MM.1S (cell line): ENCODE measurements around the gene MMP23B.

Experiments
- DNase-seq: peaks from one replicate; pipeline ENCODE4 v3.0.0-alpha.2; 2015
- H2AFZ ChIP-seq: fragments of 300-600 bp; sonication (generic); 2 replicates; pipeline ENCODE4 v1.6.0; 2016; ENCODE audit warnings: antibody characterized with exemption, low read length
- H3F3A ChIP-seq: fragments of 300-600 bp; sonication (generic); 2 replicates; pipeline ENCODE4 v1.6.1; 2016; ENCODE audit warnings: mild to moderate bottlenecking, antibody characterized with exemption, low read length, moderate library complexity, mixed read lengths; ENCODE audit not compliant: insufficient read depth
- H3K27ac ChIP-seq: fragments of 300-600 bp; sonication (generic); 2 replicates; pipeline ENCODE4 v1.5.1; 2016; ENCODE audit warnings: mild to moderate bottlenecking, low read length
- H3K27me3 ChIP-seq: fragments of 300-600 bp; sonication (generic); replicated peaks from 2 replicates; pipeline ENCODE4 v1.6.0; 2016; ENCODE audit warnings: low read length; ENCODE audit not compliant: insufficient read depth
- H3K36me3 ChIP-seq: fragments of 300-600 bp; sonication (generic); replicated peaks from 2 replicates; pipeline ENCODE4 v1.6.1; 2016; ENCODE audit warnings: mild to moderate bottlenecking, low read length, mixed read lengths; ENCODE audit not compliant: insufficient read depth
- H3K4me1 ChIP-seq: fragments of 300-600 bp; sonication (generic); 2 replicates; pipeline ENCODE4 v1.6.1; 2016; ENCODE audit warnings: low read length, mixed read lengths
- H3K4me2 ChIP-seq: fragments of 300-600 bp; sonication (generic); 2 replicates; pipeline ENCODE4 v1.6.0; 2016; ENCODE audit warnings: low read depth, low read length
- H3K4me3 ChIP-seq: fragments of 300-600 bp; sonication (generic); 2 replicates; pipeline ENCODE4 v1.5.1; 2016; ENCODE audit warnings: low read length, mixed read lengths
- H3K79me2 ChIP-seq: fragments of 300-600 bp; sonication (generic); 2 replicates; pipeline ENCODE4 v1.6.1; 2016; ENCODE audit warnings: mixed run types, low read length, mixed read lengths
- H3K9ac ChIP-seq: fragments of 300-600 bp; sonication (generic); 2 replicates; pipeline ENCODE4 v1.6.1; 2016; ENCODE audit warnings: low read length, mixed read lengths
- H3K9me2 ChIP-seq: fragments of 300-600 bp; sonication (generic); replicated peaks from 2 replicates; pipeline ENCODE4 v1.6.1; 2016; ENCODE audit warnings: mild to moderate bottlenecking, low read length, mixed read lengths; ENCODE audit not compliant: insufficient read depth
- H3K9me3 ChIP-seq: fragments of 300-600 bp; sonication (generic); replicated peaks from 2 replicates; pipeline ENCODE4 v1.6.1; 2016; ENCODE audit warnings: mild to moderate bottlenecking, low read length, mixed read lengths; ENCODE audit not compliant: insufficient read depth
- H4K20me1 ChIP-seq: fragments of 300-600 bp; sonication (generic); 2 replicates; pipeline ENCODE4 v1.6.1; 2016; ENCODE audit warnings: mild to moderate bottlenecking, low read length, moderate library complexity, mixed read lengths; ENCODE audit not compliant: insufficient read depth
- EZH2 ChIP-seq: fragments of 300-600 bp; sonication (generic); optimal IDR thresholded peaks from 2 replicates; pipeline ENCODE3; 2017; ENCODE audit warnings: low read depth, mild to moderate bottlenecking, antibody characterized with exemption, low read length, mixed read lengths
- EZH2phosphoT487 ChIP-seq: fragments of 300-600 bp; sonication (generic); IDR thresholded peaks from 2 replicates; pipeline ENCODE4 v1.6.1; 2018; ENCODE audit warnings: antibody characterized with exemption, low read length
- TF ChIP-seq, protein P1 (sequence below): fragments of 300-600 bp; sonication (generic); IDR thresholded peaks from 2 replicates; pipeline ENCODE4 v1.5.1; 2016; ENCODE audit warnings: antibody characterized with exemption, low read length, mixed read lengths

MMP23B gene

GRCh38 chr1:1620433-1621139 lies 11.4 kb upstream of the MMP23B start:
- DNase-seq = no peak
- Histone ChIP-seq H3K27ac (no peak overlapping the region), H3K4me2 (no peak overlapping the region)

GRCh38 chr1:1621173-1622009 lies 10.6 kb upstream of the MMP23B start:
- Histone ChIP-seq H3K4me1 (no peaks in the 10 kb centered on the region), H3K4me3 (no peak overlapping the region), H3K4me2 (no peak overlapping the region), H4K20me1 (no peaks in the 10 kb centered on the region), H3K9me3 (no peaks in the 10 kb centered on the region), H3K9ac (no peak overlapping the region), H3K36me3 (no peaks in the 10 kb centered on the region), H3K79me2 (peaks cover 7% of the 10 kb centered on the region), H2AFZ (no peak overlapping the region), H3K9me2 (no peaks in the 10 kb centered on the region), H3K27me3 (no peaks in the 10 kb centered on the region), H3F3A (no peaks in the 10 kb centered on the region), H3K27ac (no peak overlapping the region)
- TF ChIP-seq, protein P1, sequence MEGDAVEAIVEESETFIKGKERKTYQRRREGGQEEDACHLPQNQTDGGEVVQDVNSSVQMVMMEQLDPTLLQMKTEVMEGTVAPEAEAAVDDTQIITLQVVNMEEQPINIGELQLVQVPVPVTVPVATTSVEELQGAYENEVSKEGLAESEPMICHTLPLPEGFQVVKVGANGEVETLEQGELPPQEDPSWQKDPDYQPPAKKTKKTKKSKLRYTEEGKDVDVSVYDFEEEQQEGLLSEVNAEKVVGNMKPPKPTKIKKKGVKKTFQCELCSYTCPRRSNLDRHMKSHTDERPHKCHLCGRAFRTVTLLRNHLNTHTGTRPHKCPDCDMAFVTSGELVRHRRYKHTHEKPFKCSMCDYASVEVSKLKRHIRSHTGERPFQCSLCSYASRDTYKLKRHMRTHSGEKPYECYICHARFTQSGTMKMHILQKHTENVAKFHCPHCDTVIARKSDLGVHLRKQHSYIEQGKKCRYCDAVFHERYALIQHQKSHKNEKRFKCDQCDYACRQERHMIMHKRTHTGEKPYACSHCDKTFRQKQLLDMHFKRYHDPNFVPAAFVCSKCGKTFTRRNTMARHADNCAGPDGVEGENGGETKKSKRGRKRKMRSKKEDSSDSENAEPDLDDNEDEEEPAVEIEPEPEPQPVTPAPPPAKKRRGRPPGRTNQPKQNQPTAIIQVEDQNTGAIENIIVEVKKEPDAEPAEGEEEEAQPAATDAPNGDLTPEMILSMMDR = no peak
- TF ChIP-seq EZH2phosphoT487 = no peak
- no peak for DNase-seq

More at GRCh38 chr1:1620433-1621139, 11.4 kb upstream of the MMP23B start:
- Histone ChIP-seq H3K4me3 (no peak overlapping the region), H3K36me3 (no peaks in the 10 kb centered on the region), H3K9me3 (no peaks in the 10 kb centered on the region), H3K9ac (no peak overlapping the region), H2AFZ (no peak overlapping the region), H3K79me2 (peaks cover 9% of the 10 kb centered on the region), H3F3A (no peaks in the 10 kb centered on the region), H4K20me1 (no peaks in the 10 kb centered on the region), H3K27me3 (no peaks in the 10 kb centered on the region), H3K4me1 (no peaks in the 10 kb centered on the region), H3K9me2 (no peaks in the 10 kb centered on the region)
- TF ChIP-seq EZH2phosphoT487 (no peak), EZH2 (no peak)
- TF ChIP-seq, protein P1 = no peak

DNA sequence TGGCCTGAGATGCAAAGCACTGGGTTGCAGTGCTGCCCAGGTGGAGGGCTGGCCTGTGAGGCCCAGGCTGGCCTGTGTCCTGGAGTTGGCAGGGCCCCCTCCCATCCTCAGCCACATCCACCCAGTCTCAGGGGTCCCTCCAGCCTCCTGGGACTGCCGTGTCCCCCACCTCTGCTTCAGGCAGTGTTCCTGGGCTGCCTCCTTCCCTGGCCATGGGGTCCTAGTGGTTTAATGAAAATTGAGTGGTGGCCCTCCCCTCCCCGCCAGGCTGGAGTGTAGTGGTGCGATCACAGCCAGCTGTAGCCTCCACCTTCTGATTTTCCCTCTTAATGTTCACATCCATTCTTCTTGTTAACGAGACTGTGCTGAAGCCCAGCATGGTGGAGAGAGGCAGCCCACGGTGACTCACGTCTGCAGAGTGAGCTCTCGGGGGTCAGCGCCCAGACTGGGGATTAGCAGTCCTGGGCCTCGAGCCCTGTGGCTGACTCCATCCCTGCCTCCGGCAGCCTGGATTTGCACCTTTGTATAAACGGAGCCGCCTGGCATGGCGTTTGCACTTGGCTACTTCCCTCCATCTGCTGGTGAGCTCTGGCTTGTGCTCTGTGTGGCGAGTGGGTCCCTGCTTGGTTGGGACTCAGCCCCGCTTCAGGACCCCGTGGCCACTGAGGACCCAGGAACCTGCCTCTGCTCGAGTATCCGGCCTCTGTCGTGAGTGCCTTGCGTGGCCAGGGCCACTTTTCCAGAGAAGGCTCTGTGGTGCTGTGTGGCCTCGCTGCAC lies 9.8 kb upstream of the MMP23B start:
- H4K20me1 ChIP-seq = no peaks in the 10 kb centered on the region

More for the DNA sequence above, 9.8 kb upstream of the MMP23B start:
- no peak overlapping the region for H2AFZ ChIP-seq
- no peak overlapping the region for H3K9ac ChIP-seq
- no peaks in the 10 kb centered on the region for H3F3A ChIP-seq
- no peak overlapping the region for H3K4me2 ChIP-seq
- H3K9me3 ChIP-seq = no peaks in the 10 kb centered on the region
- DNase-seq = no peak
- H3K9me2 ChIP-seq = no peaks in the 10 kb centered on the region
- H3K36me3 ChIP-seq = no peaks in the 10 kb centered on the region
- H3K79me2 ChIP-seq = no peaks in the 10 kb centered on the region; the same call in 1 of the 2 replicates
- H3K27me3 ChIP-seq = no peaks in the 10 kb centered on the region
- H3K4me1 ChIP-seq = no peaks in the 10 kb centered on the region
- H3K4me3 ChIP-seq = no peak overlapping the region
- no peak for TF ChIP-seq EZH2phosphoT487
- TF ChIP-seq EZH2 = no peak
- TF ChIP-seq, protein P1 = no peak
- H3K27ac ChIP-seq = no peak overlapping the region
